Neuron (in vitro differentiated cells): ENCODE data around the gene NARF.
A peak's percentile ranks its signal among the peaks of the same experiment; 100 is the strongest.
"Not testable (repeated sequence)": the region's sequence is repeated elsewhere in the genome, so short reads cannot be mapped to it uniquely, and the experiment has no call there.

Experiments used
- H2AFZ ChIP-seq: one replicate; pipeline ENCODE4 v1.6.1; 2013; ENCODE audit warnings: low read depth, mild to moderate bottlenecking, inconsistent platforms, low read length, moderate library complexity
- H3K27me3 ChIP-seq: one replicate; pipeline ENCODE4 v1.6.1; 2013; ENCODE audit warnings: low read length; ENCODE audit not compliant: insufficient read depth
- H3K36me3 ChIP-seq: one replicate; pipeline ENCODE4 v1.6.1; 2013; ENCODE audit warnings: low read length; ENCODE audit not compliant: insufficient read depth
- H3K4me1 ChIP-seq: one replicate; pipeline ENCODE4 v1.6.1; 2013; ENCODE audit warnings: low read length; ENCODE audit not compliant: insufficient read depth
- H3K4me3 ChIP-seq: 2 replicates; pipeline ENCODE4 v1.5.1; 2013; ENCODE audit warnings: mild to moderate bottlenecking, low read length, moderate library complexity
- H3K9me3 ChIP-seq: one replicate; pipeline ENCODE4 v1.6.1; 2013; ENCODE audit warnings: low read length

NARF gene

GRCh38 chr17:82494236-82495055 is 35.9 kb downstream of the NARF start:
- peak overlapping the region; percentile 8 for H3K4me3 ChIP-seq
- H3K36me3 ChIP-seq = peaks cover 1% of the 10 kb centered on the region
- no peaks in the 10 kb centered on the region for H3K27me3 ChIP-seq
- peaks cover 5% of the 10 kb centered on the region for H3K4me1 ChIP-seq
- no peak overlapping the region for H2AFZ ChIP-seq
- H3K9me3 ChIP-seq = no peaks in the 10 kb centered on the region

- Histone ChIP-seq H3K4me1 (peaks cover 5% of the 10 kb centered on the region), H2AFZ (no peak overlapping the region), H3K27me3 (no peaks in the 10 kb centered on the region), H3K36me3 (no peaks in the 10 kb centered on the region), H3K4me3 (peak overlapping the region; percentile 57), H3K9me3 (no peaks in the 10 kb centered on the region)
These were observed 37.4 kb downstream of the NARF start for GRCh38 chr17:82495844-82496528.

DNA sequence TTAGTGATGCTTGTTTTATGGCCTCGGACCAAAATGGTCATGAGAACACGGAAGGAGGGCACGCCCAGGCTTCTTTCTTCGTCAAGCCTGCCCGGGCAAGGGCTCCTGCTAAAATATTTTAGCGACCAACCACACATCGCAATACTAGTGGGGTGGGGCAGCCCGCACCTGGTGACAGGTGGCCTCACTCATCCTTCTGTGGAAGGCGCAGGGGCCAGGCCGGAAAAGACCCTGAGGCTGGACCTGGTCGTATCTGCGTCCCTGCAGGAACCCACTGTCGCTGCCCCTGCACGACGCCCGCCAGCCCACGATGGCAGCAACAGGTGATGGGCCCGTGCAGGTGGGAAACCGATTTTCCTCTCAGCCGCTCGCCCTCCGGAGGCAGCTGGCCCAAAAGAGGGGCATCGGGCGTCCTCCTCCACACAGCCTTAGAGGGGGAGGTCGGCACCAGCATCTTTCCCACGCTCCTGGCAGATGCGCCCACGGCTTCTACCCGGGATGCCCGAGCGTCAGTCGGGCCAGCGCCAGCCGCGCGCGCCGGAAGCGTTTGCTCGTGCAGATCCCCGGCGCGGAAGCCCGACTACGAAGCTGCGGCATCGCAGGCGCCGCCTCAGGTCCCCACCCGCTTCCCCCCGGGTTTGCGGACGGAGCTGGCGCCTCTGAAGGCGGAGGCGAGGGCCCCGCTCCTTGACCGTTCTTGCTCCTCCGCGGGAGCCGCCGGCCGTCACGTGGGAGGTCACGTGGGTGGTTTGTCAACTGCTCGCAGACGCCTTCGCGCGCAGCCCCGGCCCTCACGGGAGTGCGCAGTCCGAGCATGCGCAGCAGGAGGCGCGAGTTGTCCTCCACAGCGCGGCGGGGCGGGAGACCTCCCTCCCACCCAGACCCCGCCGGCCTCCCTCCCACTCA is 38.2 kb downstream of the NARF start:
- H3K27me3 ChIP-seq = no peaks in the 10 kb centered on the region
- no peaks in the 10 kb centered on the region for H3K9me3 ChIP-seq
- H2AFZ ChIP-seq = peak overlapping the region; percentile 59
- peak overlapping the region; percentile 57 for H3K4me3 ChIP-seq
- H3K4me1 ChIP-seq = peaks cover 5% of the 10 kb centered on the region
- no peaks in the 10 kb centered on the region for H3K36me3 ChIP-seq

DNA sequence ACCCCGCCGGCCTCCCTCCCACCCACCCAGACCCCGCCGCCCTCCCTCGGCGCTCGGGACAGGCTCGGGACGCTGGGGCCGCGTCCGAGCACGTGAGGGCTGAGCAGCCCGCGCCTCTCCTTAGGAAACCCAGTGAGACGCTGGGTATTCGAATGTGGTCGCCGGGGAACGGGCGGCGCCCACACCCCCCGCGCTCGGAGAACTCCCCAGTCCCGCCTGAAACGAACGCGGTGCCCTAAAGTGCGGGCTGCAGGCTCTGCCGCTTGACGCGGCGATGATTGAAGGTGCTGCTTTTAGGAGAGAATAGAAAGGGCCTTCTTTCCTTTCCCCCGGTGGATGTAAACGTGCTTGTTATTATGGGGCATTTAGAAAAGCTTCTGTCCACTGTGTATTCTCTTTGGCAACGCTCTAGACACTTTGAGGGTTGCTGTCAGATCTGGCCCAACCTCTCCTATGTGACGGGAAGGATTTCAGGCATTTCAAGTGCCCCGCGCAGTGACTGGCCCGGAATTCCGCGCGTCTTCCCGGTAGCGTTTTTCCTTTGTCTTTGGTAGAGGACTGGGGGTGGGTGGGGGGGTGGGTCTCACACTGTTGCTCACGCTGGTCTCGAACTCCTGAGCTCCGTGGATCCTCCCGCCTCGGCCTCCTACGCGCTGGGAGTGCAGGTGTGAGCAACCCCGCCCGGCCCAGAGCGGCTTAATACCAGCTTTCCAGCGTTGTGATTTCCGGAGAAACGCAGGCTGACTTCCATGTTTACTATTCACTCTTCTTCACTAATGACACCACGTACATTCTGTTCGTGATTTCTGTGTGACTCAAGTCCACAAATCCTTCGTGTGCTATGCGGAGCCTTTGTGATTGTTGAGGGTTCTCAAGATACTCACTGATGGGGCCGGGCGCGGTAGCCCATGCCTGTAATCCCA is 39.2 kb downstream of the NARF start:
- Histone ChIP-seq H3K4me1 (peaks cover 5% of the 10 kb centered on the region), H3K36me3 (no peaks in the 10 kb centered on the region), H3K27me3 (no peaks in the 10 kb centered on the region), H3K4me3 (peak overlapping the region; percentile 65), H3K9me3 (no peaks in the 10 kb centered on the region), H2AFZ (peak overlapping the region; percentile 80)

- Histone ChIP-seq H3K4me1 (no peaks in the 10 kb centered on the region), H3K27me3 (no peaks in the 10 kb centered on the region), H2AFZ (no peak overlapping the region), H3K9me3 (no peaks in the 10 kb centered on the region), H3K4me3 (no peak overlapping the region), H3K36me3 (no peaks in the 10 kb centered on the region)
These were observed 43.7 kb downstream of the NARF start for GRCh38 chr17:82502207-82502606.

- Histone ChIP-seq H3K27me3 (no peaks in the 10 kb centered on the region), H3K36me3 (no peaks in the 10 kb centered on the region), H3K4me1 (no peaks in the 10 kb centered on the region), H2AFZ (no peak overlapping the region), H3K9me3 (no peaks in the 10 kb centered on the region), H3K4me3 (no peak overlapping the region)
These were observed 44.7 kb downstream of the NARF start for GRCh38 chr17:82503094-82503727.

- H3K36me3 ChIP-seq = no peaks in the 10 kb centered on the region
- no peaks in the 10 kb centered on the region for H3K9me3 ChIP-seq
- H3K4me1 ChIP-seq = no peaks in the 10 kb centered on the region
- H2AFZ ChIP-seq = no peak overlapping the region
- no peak overlapping the region for H3K4me3 ChIP-seq
- no peaks in the 10 kb centered on the region for H3K27me3 ChIP-seq
These were observed 45.3 kb downstream of the NARF start for GRCh38 chr17:82503728-82504308.

DNA sequence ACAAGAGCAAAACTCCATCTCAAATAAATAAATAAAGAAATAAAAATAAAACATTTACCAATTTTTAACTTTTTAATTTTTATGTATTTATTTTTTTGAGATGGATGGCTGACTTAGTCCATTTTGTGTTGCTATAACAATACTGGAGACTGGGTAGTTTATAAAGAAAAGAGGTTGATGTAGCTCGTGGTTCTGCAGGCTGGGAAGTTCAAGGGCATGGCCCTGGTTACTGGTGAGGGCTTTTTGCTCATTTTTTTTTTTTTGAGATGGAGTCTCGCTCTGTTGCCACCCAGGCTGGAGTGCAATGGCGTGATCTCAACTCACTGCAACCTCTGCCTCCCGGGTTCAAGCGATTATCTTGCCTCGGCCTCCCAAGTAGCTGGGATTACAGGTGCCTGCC is 46.8 kb downstream of the NARF start:
- Histone ChIP-seq H3K4me1 (no peaks in the 10 kb centered on the region), H3K4me3 (no peak overlapping the region), H3K27me3 (no peaks in the 10 kb centered on the region), H3K36me3 (no peaks in the 10 kb centered on the region), H2AFZ (no peak overlapping the region), H3K9me3 (no peaks in the 10 kb centered on the region)

GRCh38 chr17:82506402-82506801 is 47.9 kb downstream of the NARF start:
- not testable (repeated sequence) for H3K4me1 ChIP-seq, H3K9me3 ChIP-seq, H3K4me3 ChIP-seq, H3K27me3 ChIP-seq, H2AFZ ChIP-seq, H3K36me3 ChIP-seq

GRCh38 chr17:82507631-82508175 is 49.2 kb downstream of the NARF start:
- no peaks in the 10 kb centered on the region for H3K9me3 ChIP-seq
- H3K27me3 ChIP-seq = no peaks in the 10 kb centered on the region
- no peak overlapping the region for H3K4me3 ChIP-seq
- no peak overlapping the region for H2AFZ ChIP-seq
- H3K36me3 ChIP-seq = no peaks in the 10 kb centered on the region
- H3K4me1 ChIP-seq = no peaks in the 10 kb centered on the region

- H3K27me3 ChIP-seq, H2AFZ ChIP-seq, H3K4me3 ChIP-seq, H3K36me3 ChIP-seq, H3K9me3 ChIP-seq, H3K4me1 ChIP-seq: not testable (repeated sequence)
These were observed 53.1 kb downstream of the NARF start for GRCh38 chr17:82511642-82512041.
